ENCODE measurements around the gene SUMO2. TPM values are rescaled to one million over a fixed set of nuclear protein-coding genes. Genes with fewer than 3 reads are reported as not detected.
"Not testable (repeated sequence)": the region's sequence is repeated elsewhere in the genome, so short reads cannot be mapped to it uniquely, and the experiment has no call there.

The SUMO2 gene
- total RNA-seq, 3 donors from 2014 or later, result 218 to 304 (median 254) TPM

GRCh38 chr17:75163074-75163473 lies 19.7 kb downstream of the SUMO2 start:
- no peaks in the 10 kb centered on the region for H3K36me3 ChIP-seq (ENCODE audit: low read depth)
- TF ChIP-seq, protein P1, sequence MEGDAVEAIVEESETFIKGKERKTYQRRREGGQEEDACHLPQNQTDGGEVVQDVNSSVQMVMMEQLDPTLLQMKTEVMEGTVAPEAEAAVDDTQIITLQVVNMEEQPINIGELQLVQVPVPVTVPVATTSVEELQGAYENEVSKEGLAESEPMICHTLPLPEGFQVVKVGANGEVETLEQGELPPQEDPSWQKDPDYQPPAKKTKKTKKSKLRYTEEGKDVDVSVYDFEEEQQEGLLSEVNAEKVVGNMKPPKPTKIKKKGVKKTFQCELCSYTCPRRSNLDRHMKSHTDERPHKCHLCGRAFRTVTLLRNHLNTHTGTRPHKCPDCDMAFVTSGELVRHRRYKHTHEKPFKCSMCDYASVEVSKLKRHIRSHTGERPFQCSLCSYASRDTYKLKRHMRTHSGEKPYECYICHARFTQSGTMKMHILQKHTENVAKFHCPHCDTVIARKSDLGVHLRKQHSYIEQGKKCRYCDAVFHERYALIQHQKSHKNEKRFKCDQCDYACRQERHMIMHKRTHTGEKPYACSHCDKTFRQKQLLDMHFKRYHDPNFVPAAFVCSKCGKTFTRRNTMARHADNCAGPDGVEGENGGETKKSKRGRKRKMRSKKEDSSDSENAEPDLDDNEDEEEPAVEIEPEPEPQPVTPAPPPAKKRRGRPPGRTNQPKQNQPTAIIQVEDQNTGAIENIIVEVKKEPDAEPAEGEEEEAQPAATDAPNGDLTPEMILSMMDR (IDR thresholded peaks at IDR 0.05), result no peak
- no peaks in the 10 kb centered on the region for H3K4me1 ChIP-seq (ENCODE audit: low read depth)
- no peaks in the 10 kb centered on the region for H3K9me3 ChIP-seq
- ATAC-seq (no peak), DNase-seq (peak in 1 of 3 donors; percentile 8)
- no peak overlapping the region for H3K4me3 ChIP-seq
- intact Hi-C loops (cut with DNase I, micrococcal nuclease), result no loop called here

DNA sequence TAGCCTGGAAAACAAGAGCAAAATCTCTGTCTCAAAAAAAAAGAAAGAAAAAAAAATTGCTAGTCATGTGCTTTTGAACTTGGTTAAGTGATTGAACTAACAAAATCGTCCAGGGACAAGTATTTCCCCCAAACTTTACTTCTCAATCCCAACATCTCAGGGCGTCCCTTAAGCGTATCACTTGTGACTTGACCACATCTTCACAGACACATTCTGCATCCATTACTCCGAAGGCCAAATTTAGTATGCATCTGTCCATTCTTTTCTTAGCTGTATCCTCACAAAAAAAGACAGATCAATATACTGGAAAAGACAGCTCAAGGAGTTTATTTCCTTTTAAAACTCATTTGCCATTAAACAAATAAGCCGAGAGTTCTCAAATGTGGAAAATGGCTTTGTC lies 22.5 kb downstream of the SUMO2 start:
- Histone ChIP-seq H3K36me3 (ENCODE audit: low read depth) (no peaks in the 10 kb centered on the region), H3K4me1 (ENCODE audit: low read depth) (peaks cover 1% of the 10 kb centered on the region), H3K9me3 (no peaks in the 10 kb centered on the region), H3K4me3 (no peak overlapping the region)
- TF ChIP-seq, protein P1 (IDR thresholded peaks at IDR 0.05), result no peak
- ATAC-seq, result no peak
- intact Hi-C loops (cut with DNase I, micrococcal nuclease), result no loop called here
- DNase-seq, result no peak

- intact Hi-C loops (cut with DNase I, micrococcal nuclease), result no loop called here
- no peaks in the 10 kb centered on the region for H3K36me3 ChIP-seq (ENCODE audit: low read depth)
- peaks cover 9% of the 10 kb centered on the region for H3K4me1 ChIP-seq (ENCODE audit: low read depth)
- ATAC-seq (peak; percentile 32), DNase-seq (no peak)
- TF ChIP-seq, protein P1 (IDR thresholded peaks at IDR 0.05), result no peak
- no peak overlapping the region for H3K4me3 ChIP-seq
- H3K9me3 ChIP-seq, result no peaks in the 10 kb centered on the region
Measured at GRCh38 chr17:75159196-75160031, 23.3 kb downstream of the SUMO2 start.

- H3K4me3 ChIP-seq; ATAC-seq; H3K36me3 ChIP-seq (ENCODE audit: low read depth); H3K4me1 ChIP-seq (ENCODE audit: low read depth); intact Hi-C loops (cut with DNase I, micrococcal nuclease); H3K9me3 ChIP-seq; DNase-seq: not testable (repeated sequence)
Measured at GRCh38 chr17:75158480-75158879, 24.3 kb downstream of the SUMO2 start.

GRCh38 chr17:75155191-75155601 lies 27.6 kb downstream of the SUMO2 start:
- peaks cover 9% of the 10 kb centered on the region for H3K4me1 ChIP-seq (ENCODE audit: low read depth)
- ATAC-seq (no peak), DNase-seq (no peak)
- H3K4me3 ChIP-seq, result no peak overlapping the region
- no peaks in the 10 kb centered on the region for H3K9me3 ChIP-seq
- intact Hi-C loops (cut with DNase I, micrococcal nuclease), result no loop called here
- H3K36me3 ChIP-seq (ENCODE audit: low read depth), result no peaks in the 10 kb centered on the region
- TF ChIP-seq, protein P1 (IDR thresholded peaks at IDR 0.05), result no peak

Data from mucosa of descending colon (tissue), 3 donors.